DND-41 (cell line): ENCODE data around the gene UGP2.
"Not testable (repeated sequence)": the region's sequence is repeated elsewhere in the genome, so short reads cannot be mapped to it uniquely, and the experiment has no call there.

Experiments
- ATAC-seq: fragments of 200-7000 bp; cut with Tn5 transposase; 3 replicates; pipeline ENCODE4 v1.9.1; 2021; ENCODE audit warnings: low read depth; ENCODE audit not compliant: insufficient read depth
- DNase-seq: peaks from one replicate; pipeline ENCODE4 v3.0.0-alpha.2; 2020
- H2AFZ ChIP-seq: 2 replicates; pipeline ENCODE4 v1.6.0; 2012; ENCODE audit warnings: low read depth, low read length
- H3K27ac ChIP-seq: 2 replicates; pipeline ENCODE4 v1.5.1; 2012; ENCODE audit warnings: low read length, inconsistent platforms
- H3K27me3 ChIP-seq: fragments of 200-600 bp; sonication (generic); 2 replicates; pipeline ENCODE4 v1.6.0; 2012; ENCODE audit warnings: low read length, mild to moderate bottlenecking, inconsistent platforms; ENCODE audit not compliant: insufficient read depth, poor library complexity
- H3K36me3 ChIP-seq: 2 replicates; pipeline ENCODE4 v1.5.1; 2012; ENCODE audit warnings: low read length, inconsistent platforms; ENCODE audit not compliant: insufficient read depth
- H3K4me1 ChIP-seq: 2 replicates; pipeline ENCODE4 v1.5.1; 2012; ENCODE audit warnings: mild to moderate bottlenecking, low read length; ENCODE audit not compliant: insufficient read depth
- H3K4me2 ChIP-seq: 2 replicates; pipeline ENCODE4 v1.6.0; 2012; ENCODE audit warnings: mild to moderate bottlenecking, moderate library complexity, low read length, inconsistent platforms; ENCODE audit not compliant: insufficient read depth
- H3K4me3 ChIP-seq, 2 experiments: fragments of 200-600 bp in 1 of 2; shearing (Covaris generic) in 1 of 2; 2 replicates each; pipeline ENCODE4 v1.5.1; 2012 to 2016; ENCODE audit warnings: inconsistent platforms in 2 of 2, low read length in 2 of 2, mild to moderate bottlenecking in 2 of 2, low read depth in 1 of 2, moderate library complexity in 1 of 2
- H3K79me2 ChIP-seq: 2 replicates; pipeline ENCODE4 v1.6.0; 2012; ENCODE audit warnings: low read length, inconsistent platforms; ENCODE audit not compliant: insufficient read depth
- H3K9ac ChIP-seq: 2 replicates; pipeline ENCODE4 v1.6.0; 2012; ENCODE audit warnings: low read depth, mild to moderate bottlenecking, inconsistent platforms, low read length, moderate library complexity
- H3K9me3 ChIP-seq: 2 replicates; pipeline ENCODE4 v1.5.1; 2012; ENCODE audit warnings: low read length, moderate library complexity, mild to moderate bottlenecking, inconsistent platforms; ENCODE audit not compliant: insufficient read depth, severe bottlenecking
- H4K20me1 ChIP-seq: 2 replicates; pipeline ENCODE4 v1.6.0; 2012; ENCODE audit warnings: low read length; ENCODE audit not compliant: insufficient read depth
- CTCF ChIP-seq: IDR thresholded peaks from 2 replicates; pipeline ENCODE4 v1.5.1; 2012; ENCODE audit warnings: borderline replicate concordance, low read length, moderate library complexity, mild to moderate bottlenecking; ENCODE audit not compliant: poor library complexity, severe bottlenecking; ENCODE audit errors: extremely low read depth
- EZH2 ChIP-seq: IDR thresholded peaks from 3 replicates; pipeline ENCODE4 v1.6.1; 2012; ENCODE audit warnings: borderline replicate concordance, low read depth, mild to moderate bottlenecking, moderate library complexity, low read length, inconsistent platforms; ENCODE audit not compliant: severe bottlenecking

Gene UGP2

GRCh38 chr2:63846487-63846886 lies 4.8 kb downstream of the UGP2 start:
- peaks cover 36% of the 10 kb centered on the region for H3K36me3 ChIP-seq
- peak overlapping the region in 1 of 2 experiments; percentile 64; a peak in 2 of 4 replicates for H3K4me3 ChIP-seq
- H3K27me3 ChIP-seq = no peaks in the 10 kb centered on the region
- DNase-seq (no peak), ATAC-seq (no peak)
- peak overlapping the region; percentile 69 for H3K4me2 ChIP-seq
- H3K79me2 ChIP-seq = peaks cover 99% of the 10 kb centered on the region
- peak overlapping the region; percentile 90 for H3K27ac ChIP-seq
- H3K9ac ChIP-seq = peak overlapping the region; percentile 98
- peaks cover 78% of the 10 kb centered on the region for H3K4me1 ChIP-seq
- H2AFZ ChIP-seq = no peak overlapping the region
- H3K9me3 ChIP-seq = no peaks in the 10 kb centered on the region
- H4K20me1 ChIP-seq = peaks cover 27% of the 10 kb centered on the region
- TF ChIP-seq EZH2 = no peak

- peak overlapping the region in 1 of 2 experiments; percentile 26; a peak in 1 of 4 replicates for H3K4me3 ChIP-seq
- H4K20me1 ChIP-seq = peaks cover 27% of the 10 kb centered on the region
- not testable (repeated sequence) for H3K27me3 ChIP-seq, H2AFZ ChIP-seq, ATAC-seq, H3K9me3 ChIP-seq, DNase-seq
- peak overlapping the region; percentile 69 for H3K4me2 ChIP-seq
- peaks cover 100% of the 10 kb centered on the region for H3K79me2 ChIP-seq
- peaks cover 41% of the 10 kb centered on the region for H3K36me3 ChIP-seq
- peaks cover 89% of the 10 kb centered on the region for H3K4me1 ChIP-seq
- peak overlapping the region; percentile 8; the same call in 1 of the 2 replicates for H3K9ac ChIP-seq
- peak overlapping the region; percentile 58 for H3K27ac ChIP-seq
These were observed 5.9 kb downstream of the UGP2 start for GRCh38 chr2:63847571-63847970.

GRCh38 chr2:63849381-63850203 lies 7.9 kb downstream of the UGP2 start:
- ATAC-seq (peak; percentile 60), DNase-seq (peak; percentile 41)
- Histone ChIP-seq H3K4me2 (peak overlapping the region; percentile 69), H3K4me1 (peaks cover 100% of the 10 kb centered on the region), H3K36me3 (peaks cover 33% of the 10 kb centered on the region), H3K79me2 (peaks cover 100% of the 10 kb centered on the region), H3K9ac (peak overlapping the region; percentile 37), H3K27me3 (no peaks in the 10 kb centered on the region), H3K4me3 (peak overlapping the region in 1 of 2 experiments; percentile 26; a peak in 2 of 4 replicates), H2AFZ (no peak overlapping the region), H4K20me1 (peaks cover 16% of the 10 kb centered on the region), H3K27ac (peak overlapping the region; percentile 98), H3K9me3 (no peaks in the 10 kb centered on the region)
- TF ChIP-seq CTCF = no peak
- no peak for TF ChIP-seq EZH2

GRCh38 chr2:63850204-63850571 lies 8.5 kb downstream of the UGP2 start:
- H3K4me2 ChIP-seq = peak overlapping the region; percentile 69

More at GRCh38 chr2:63850204-63850571, 8.5 kb downstream of the UGP2 start:
- Histone ChIP-seq H3K9ac (peak overlapping the region; percentile 38), H3K4me1 (peaks cover 100% of the 10 kb centered on the region), H3K27me3 (no peaks in the 10 kb centered on the region), H3K27ac (peak overlapping the region; percentile 98), H3K9me3 (no peaks in the 10 kb centered on the region), H4K20me1 (peaks cover 10% of the 10 kb centered on the region), H3K36me3 (peaks cover 27% of the 10 kb centered on the region), H2AFZ (no peak overlapping the region), H3K79me2 (peaks cover 100% of the 10 kb centered on the region), H3K4me3 (no peak overlapping the region)
- TF ChIP-seq CTCF = no peak
- no peak for TF ChIP-seq EZH2
- DNase-seq (no peak), ATAC-seq (no peak)
